ENCODE results near the gene LBHD1.
A peak's percentile ranks its signal among the peaks of the same experiment; 100 is the strongest.

The LBHD1 gene
- 0.58 to 10.6 (median 5.4) reads per million in 18 experiments for total RNA-seq

DNA sequence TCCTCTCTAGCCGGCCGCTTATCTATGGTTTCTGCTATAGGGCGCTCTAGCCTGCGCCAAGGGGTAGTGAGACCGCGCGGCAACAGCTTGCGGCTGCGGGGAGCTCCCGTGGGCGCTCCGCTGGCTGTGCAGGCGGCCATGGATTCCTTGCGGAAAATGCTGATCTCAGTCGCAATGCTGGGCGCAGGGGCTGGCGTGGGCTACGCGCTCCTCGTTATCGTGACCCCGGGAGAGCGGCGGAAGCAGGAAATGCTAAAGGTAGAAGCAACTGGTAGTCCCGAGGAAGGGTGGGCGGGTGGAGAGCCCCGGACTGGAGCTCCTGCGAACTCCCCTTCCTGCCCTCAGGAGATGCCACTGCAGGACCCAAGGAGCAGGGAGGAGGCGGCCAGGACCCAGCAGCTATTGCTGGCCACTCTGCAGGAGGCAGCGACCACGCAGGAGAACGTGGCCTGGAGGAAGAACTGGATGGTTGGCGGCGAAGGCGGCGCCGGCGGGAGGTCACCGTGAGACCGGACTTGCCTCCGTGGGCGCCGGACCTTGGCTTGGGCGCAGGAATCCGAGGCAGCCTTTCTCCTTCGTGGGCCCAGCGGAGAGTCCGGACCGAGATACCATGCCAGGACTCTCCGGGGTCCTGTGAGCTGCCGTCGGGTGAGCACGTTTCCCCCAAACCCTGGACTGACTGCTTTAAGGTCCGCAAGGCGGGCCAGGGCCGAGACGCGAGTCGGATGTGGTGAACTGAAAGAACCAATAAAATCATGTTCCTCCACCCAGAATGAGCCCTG, at the start of gene LBHD1, which contains the start of gene UQCC3:
TSS of gene LBHD1 (minus strand) at position 660 of the 782 bp plus-strand sequence. CDS start 2,236 bp downstream, outside the sequence.
TSS of gene UQCC3 (plus strand) at position 66 of the 782 bp plus-strand sequence. CDS start at position 139, 73 bp downstream.
- DNase-seq = peak; percentile 84 to 92

GRCh38 chr11:62719302-62719978, 47.4 kb upstream of the LBHD1 start:
- no peak for DNase-seq

GRCh38 chr11:62716816-62717215, 44.7 kb upstream of the LBHD1 start:
- DNase-seq = no peak

DNA sequence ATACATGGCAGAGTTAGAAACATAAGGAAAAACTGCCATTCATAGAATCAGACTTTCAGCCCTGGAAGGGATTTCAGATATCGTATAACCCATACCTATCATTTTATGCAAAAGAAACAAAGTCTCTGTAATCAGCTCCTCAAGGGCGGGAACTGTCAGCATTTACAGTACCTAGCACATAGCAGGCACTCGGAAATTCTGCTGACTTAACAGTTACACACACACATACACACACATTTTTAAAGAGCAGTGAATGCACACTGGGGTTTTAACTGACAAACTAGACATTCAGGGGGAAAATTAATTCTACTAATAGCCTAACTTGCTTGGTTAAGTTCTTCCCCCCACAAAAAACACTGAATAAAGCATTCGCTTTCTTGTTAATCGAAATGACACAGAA, 44.1 kb upstream of the LBHD1 start:
- DNase-seq = no peak

- no peak for DNase-seq
Observed at GRCh38 chr11:62715150-62716130, 43.4 kb upstream of the LBHD1 start.

GRCh38 chr11:62713343-62713742, 41.3 kb upstream of the LBHD1 start:
- no peak for DNase-seq

GRCh38 chr11:62712861-62713260, 40.8 kb upstream of the LBHD1 start:
- no peak for DNase-seq

GRCh38 chr11:62712276-62712812, 40.3 kb upstream of the LBHD1 start:
- DNase-seq = no peak

- peak; percentile 24 to 44 for DNase-seq
Observed at GRCh38 chr11:62710001-62710345, 37.9 kb upstream of the LBHD1 start.

- DNase-seq = peak; percentile 99
Observed at GRCh38 chr11:62709247-62710000, 37.4 kb upstream of the LBHD1 start.

DNA sequence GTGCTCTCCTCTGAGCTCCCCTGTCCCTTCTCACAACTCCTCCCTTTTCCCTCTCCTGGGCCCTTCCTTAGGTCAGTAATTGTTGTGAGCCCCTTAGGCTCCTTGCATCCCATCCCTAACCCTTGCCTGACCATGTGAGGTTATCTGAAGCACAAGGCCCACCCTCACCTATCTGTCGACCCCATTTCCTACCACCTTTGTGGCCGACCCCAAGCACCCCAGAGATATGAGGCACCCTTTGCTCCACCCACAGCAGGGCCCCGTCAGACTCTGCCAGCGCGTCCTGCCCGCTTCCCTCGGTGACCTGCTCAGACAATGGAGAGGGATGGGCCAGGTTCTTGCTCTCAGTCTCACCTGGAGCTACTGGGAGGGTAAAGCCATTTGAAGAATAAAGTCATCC, 36.7 kb upstream of the LBHD1 start:
- DNase-seq = no peak

DNA sequence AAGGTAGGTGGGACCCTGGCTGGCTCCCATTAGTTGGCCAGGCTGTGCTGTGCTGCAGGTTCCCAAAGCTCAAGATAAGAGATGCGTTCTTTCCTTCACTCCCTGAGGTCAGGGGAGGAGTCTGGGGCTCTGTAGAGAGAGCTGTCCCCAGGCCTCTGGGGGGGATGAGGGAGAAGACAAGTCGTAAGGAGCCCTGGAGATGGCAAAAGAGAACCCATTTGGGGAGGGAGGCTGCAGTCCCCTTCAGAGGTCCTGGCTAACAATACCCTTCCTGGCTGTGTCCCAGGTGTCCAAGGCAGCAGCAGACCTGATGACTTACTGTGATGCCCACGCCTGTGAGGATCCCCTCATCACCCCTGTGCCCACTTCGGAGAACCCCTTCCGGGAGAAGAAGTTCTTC, 36.3 kb upstream of the LBHD1 start:
- DNase-seq = no peak

- no peak for DNase-seq
Observed at GRCh38 chr11:62707277-62707861, 35.3 kb upstream of the LBHD1 start, which contains the start of the genes BSCL2 and GNG3. BSCL2 (minus strand) TSS chr11:62707424; CDS start chr11:62707195, 229 bp downstream. GNG3 (plus strand) TSS chr11:62707676; CDS start chr11:62708296, 620 bp downstream.

- DNase-seq = no peak
Observed at GRCh38 chr11:62706850-62707247, 34.8 kb upstream of the LBHD1 start.

DNA sequence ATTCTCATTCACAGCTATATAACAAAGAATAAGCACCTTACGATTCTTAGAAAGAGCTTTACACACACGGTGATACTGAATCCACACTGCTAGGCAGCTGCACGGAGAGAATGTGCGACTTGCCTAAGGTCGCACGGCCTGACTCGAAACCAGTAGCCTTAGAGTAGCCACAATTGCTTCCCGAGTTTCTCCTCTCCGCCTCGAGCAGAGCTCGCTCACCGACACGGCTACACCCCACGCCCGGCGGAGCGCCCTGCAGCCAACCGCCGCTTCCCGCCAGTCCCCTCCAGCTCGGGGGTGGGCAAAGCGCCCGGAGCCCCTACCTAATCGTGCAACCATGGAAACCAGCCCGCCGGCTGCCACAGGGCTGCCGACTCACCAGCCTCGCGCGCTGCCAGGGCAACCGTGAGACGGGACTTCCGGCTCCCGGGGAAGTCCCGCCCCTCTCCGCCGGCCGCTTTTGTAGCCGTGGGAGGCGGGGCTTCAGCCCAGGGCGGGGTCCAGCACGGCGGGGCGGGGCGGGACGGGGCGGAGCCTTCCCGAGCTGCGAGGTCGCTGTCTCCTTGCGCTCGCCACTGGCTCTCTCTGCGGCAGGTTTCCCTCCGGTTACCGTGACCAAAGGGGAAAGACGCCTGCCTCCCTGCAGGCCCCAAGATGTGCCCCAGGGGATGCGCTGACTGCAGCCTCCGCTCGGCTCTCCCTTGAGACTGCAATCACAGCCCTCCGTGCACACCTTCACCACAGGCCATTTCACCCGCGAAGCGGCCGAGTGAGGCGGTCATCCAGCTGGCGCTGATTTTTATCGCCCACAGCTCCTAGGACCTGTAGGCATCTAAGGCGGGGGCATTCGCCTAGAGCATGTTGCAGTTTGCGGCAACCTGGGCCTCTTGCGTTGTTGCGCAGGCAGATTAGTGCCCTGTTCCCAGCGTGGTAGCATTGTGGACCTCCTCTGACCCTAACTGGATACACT, 34.1 kb upstream of the LBHD1 start:
- DNase-seq = peak; percentile 94 to 96

GRCh38 chr11:62705413-62705812, 33.3 kb upstream of the LBHD1 start:
- peak in 1 of 2 donors; percentile 22 for DNase-seq

DNA sequence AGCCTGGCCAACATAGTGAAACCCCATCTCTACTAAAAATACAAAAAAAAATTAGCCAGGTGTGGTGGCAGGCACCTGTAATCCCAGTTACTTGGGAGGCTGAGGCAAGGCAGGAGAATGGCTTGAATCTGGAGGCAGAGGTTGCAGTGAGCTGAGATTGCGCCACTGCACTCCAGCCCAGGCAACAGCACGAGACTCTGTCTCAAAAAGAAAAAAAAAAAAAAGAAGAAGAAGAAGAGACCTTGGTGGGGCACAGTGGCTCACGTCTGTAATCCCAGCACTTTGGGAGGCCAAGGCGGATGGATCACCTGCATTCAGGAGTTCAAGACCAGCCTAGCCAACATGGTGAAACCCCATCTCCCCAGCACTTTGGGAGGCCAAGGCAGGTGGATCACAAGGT, 31.9 kb upstream of the LBHD1 start:
- DNase-seq = peak; percentile 44 to 59

GRCh38 chr11:62702246-62702645, 30.2 kb upstream of the LBHD1 start:
- DNase-seq = peak; percentile 80 to 91

GRCh38 chr11:62694455-62695167, 22.5 kb upstream of the LBHD1 start:
- DNase-seq = peak; percentile 77 to 78

All from inflammatory macrophage (primary cell).